Measurements from ENCODE around the gene SAMD8. TPM values are rescaled to one million over a fixed set of nuclear protein-coding genes. Genes with fewer than 3 reads are reported as not detected.

SAMD8 gene
- total and polyA plus RNA-seq, 10 of the 15 experiments (the other 5 are each of a cell fraction or from before 2014, with no cell fraction given), result 2.8 to 26.0 (median 9.3) TPM

DNA sequence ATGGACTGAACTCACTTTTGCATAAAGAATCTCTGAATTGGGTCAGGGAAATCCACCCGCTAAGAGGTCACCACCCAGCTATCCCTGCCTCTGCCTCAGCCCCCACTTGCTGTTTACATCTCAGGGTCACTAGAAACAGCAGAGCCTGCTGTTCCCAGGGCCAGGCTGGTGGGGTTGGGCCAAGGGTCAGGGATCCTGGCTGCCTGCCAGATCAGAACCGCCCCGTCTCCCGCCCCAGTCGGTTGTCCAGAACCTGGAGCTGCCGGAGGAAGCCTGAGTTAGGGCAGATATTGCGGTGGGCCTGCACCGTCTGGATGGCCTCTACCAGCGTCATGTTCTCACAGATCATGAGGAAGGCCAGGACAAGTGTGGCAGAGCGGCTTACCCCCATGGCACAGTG lies 17.0 kb upstream of the SAMD8 start (continued):
- TF ChIP-seq, protein P1, sequence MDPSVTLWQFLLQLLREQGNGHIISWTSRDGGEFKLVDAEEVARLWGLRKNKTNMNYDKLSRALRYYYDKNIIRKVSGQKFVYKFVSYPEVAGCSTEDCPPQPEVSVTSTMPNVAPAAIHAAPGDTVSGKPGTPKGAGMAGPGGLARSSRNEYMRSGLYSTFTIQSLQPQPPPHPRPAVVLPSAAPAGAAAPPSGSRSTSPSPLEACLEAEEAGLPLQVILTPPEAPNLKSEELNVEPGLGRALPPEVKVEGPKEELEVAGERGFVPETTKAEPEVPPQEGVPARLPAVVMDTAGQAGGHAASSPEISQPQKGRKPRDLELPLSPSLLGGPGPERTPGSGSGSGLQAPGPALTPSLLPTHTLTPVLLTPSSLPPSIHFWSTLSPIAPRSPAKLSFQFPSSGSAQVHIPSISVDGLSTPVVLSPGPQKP (IDR thresholded peaks at IDR 0.05; ENCODE audit: low read depth, low read length), result no peak

DNA sequence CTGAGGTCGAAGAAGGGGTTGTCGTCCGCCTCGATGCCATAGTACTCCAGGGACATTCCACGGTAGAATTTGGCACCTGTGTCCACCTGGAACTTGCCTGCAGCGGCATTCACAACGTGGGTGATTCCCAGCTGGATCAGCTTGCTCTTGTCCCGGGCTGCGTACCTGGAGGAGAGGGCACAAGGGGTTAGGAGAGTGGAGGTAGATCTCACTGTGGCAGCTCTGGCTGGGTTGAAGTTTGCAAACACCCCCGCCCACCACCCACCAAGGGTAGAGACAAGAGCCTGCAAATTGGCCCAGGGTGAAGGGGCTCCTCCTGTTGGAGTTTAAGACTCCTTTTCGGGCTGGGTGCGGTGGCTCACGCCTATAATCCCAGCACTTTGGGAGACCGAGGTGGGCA lies 15.8 kb upstream of the SAMD8 start:
- RAD21 ChIA-PET (ENCODE audit: unreplicated experiment), result interaction anchor here (1.4 kb wide), 1 partner anchor 356 kb away, joined by 3 read pairs; no protein-coding TSS in a partner anchor
- SMC1A ChIA-PET (ENCODE audit: uncharacterized antibody, unreplicated experiment), result interaction anchor here (0.8 to 1.5 kb wide), 4 partner anchors 11 to 851 kb away, joined by 4 to 5 read pairs (median 4); no protein-coding TSS in a partner anchor
- Histone ChIP-seq H3K4me3 (no peak overlapping the region), H3K79me2 (ENCODE audit: control insufficient read depth, insufficient read depth, low read length) (no peaks in the 10 kb centered on the region), H3K4me1 (ENCODE audit: control insufficient read depth, insufficient read depth, low read length) (no peaks in the 10 kb centered on the region), H4K20me1 (ENCODE audit: control insufficient read depth, insufficient read depth) (no peaks in the 10 kb centered on the region), H3K27ac (ENCODE audit: control insufficient read depth, insufficient read depth) (no peak overlapping the region), H2AFZ (ENCODE audit: control insufficient read depth, low read depth, low read length) (no peak overlapping the region), H3K4me2 (ENCODE audit: control insufficient read depth, insufficient read depth) (no peak overlapping the region), H3K9me3 (replicated peaks; ENCODE audit: control insufficient read depth, insufficient read depth, low read length) (no peaks in the 10 kb centered on the region), H3K9ac (ENCODE audit: control insufficient read depth, insufficient read depth, low read length) (no peak overlapping the region), H3K36me3 (ENCODE audit: control insufficient read depth in 2 of 2, insufficient read depth in 2 of 2, low read length in 1 of 2) (no peaks in the 10 kb centered on the region), H3K27me3 (replicated peaks in 1 of 2; ENCODE audit: control insufficient read depth in 2 of 2, insufficient read depth in 2 of 2, low read length in 1 of 2) (no peaks in the 10 kb centered on the region)
- WGBS (ENCODE audit: insufficient coverage, insufficient replicate concordance, low lambda C conversion rate, missing lambda C conversion rate), result 58% methylated on average over 14 of the region's 14 CpGs
- POLR2A ChIA-PET, result no interaction called here
- DNase-seq (ENCODE audit: low read depth, low spot score) (no peak), FAIRE-seq (no peak), ATAC-seq (no peak)
- TF ChIP-seq, protein P2, sequence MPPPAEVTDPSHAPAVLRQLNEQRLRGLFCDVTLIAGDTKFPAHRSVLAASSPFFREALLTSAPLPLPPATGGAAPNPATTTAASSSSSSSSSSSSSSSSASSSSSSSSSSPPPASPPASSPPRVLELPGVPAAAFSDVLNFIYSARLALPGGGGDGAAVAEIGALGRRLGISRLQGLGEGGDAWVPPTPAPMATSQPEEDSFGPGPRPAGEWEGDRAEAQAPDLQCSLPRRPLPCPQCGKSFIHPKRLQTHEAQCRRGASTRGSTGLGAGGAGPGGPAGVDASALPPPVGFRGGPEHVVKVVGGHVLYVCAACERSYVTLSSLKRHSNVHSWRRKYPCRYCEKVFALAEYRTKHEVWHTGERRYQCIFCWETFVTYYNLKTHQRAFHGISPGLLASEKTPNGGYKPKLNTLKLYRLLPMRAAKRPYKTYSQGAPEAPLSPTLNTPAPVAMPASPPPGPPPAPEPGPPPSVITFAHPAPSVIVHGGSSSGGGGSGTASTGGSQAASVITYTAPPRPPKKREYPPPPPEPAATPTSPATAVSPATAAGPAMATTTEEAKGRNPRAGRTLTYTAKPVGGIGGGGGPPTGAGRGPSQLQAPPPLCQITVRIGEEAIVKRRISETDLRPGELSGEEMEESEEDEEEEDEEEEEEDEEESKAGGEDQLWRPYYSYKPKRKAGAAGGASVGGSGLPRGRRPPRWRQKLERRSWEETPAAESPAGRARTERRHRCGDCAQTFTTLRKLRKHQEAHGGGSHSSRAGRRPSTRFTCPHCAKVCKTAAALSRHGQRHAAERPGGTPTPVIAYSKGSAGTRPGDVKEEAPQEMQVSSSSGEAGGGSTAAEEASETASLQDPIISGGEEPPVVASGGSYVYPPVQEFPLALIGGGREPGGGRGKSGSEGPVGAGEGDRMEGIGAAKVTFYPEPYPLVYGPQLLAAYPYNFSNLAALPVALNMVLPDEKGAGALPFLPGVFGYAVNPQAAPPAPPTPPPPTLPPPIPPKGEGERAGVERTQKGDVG (CRISPR knock-in tag; IDR thresholded peaks at IDR 0.05), result no peak
- TF ChIP-seq, protein P3, sequence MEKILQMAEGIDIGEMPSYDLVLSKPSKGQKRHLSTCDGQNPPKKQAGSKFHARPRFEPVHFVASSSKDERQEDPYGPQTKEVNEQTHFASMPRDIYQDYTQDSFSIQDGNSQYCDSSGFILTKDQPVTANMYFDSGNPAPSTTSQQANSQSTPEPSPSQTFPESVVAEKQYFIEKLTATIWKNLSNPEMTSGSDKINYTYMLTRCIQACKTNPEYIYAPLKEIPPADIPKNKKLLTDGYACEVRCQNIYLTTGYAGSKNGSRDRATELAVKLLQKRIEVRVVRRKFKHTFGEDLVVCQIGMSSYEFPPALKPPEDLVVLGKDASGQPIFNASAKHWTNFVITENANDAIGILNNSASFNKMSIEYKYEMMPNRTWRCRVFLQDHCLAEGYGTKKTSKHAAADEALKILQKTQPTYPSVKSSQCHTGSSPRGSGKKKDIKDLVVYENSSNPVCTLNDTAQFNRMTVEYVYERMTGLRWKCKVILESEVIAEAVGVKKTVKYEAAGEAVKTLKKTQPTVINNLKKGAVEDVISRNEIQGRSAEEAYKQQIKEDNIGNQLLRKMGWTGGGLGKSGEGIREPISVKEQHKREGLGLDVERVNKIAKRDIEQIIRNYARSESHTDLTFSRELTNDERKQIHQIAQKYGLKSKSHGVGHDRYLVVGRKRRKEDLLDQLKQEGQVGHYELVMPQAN (conservative IDR thresholded peaks at IDR 0.05), result no peak
- TF ChIP-seq, protein P4, sequence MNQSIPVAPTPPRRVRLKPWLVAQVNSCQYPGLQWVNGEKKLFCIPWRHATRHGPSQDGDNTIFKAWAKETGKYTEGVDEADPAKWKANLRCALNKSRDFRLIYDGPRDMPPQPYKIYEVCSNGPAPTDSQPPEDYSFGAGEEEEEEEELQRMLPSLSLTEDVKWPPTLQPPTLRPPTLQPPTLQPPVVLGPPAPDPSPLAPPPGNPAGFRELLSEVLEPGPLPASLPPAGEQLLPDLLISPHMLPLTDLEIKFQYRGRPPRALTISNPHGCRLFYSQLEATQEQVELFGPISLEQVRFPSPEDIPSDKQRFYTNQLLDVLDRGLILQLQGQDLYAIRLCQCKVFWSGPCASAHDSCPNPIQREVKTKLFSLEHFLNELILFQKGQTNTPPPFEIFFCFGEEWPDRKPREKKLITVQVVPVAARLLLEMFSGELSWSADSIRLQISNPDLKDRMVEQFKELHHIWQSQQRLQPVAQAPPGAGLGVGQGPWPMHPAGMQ (IDR thresholded peaks at IDR 0.05; ENCODE audit: borderline replicate concordance), result no peak
- no peak for TF ChIP-seq JUND (IDR thresholded peaks at IDR 0.05; ENCODE audit: low read depth, low read length)
- no peak for TF ChIP-seq CBFB (IDR thresholded peaks at IDR 0.05; ENCODE audit: low read depth)
- TF ChIP-seq MXI1 (IDR thresholded peaks at IDR 0.05; ENCODE audit: low read depth, low read length), result no peak
- no peak for TF ChIP-seq ZNF24 (IDR thresholded peaks at IDR 0.05)
- TF ChIP-seq RBBP5 (conservative IDR thresholded peaks at IDR 0.05), result no peak
- TF ChIP-seq SRF (IDR thresholded peaks at IDR 0.05; ENCODE audit: low read depth in 2 of 2, low read length in 2 of 2), result no peak
- TF ChIP-seq CBX5 (IDR thresholded peaks at IDR 0.05; ENCODE audit: low read depth), result no peak
- no peak for TF ChIP-seq MTA2 (IDR thresholded peaks at IDR 0.05; ENCODE audit: low read depth)
- TF ChIP-seq BCL11A (IDR thresholded peaks at IDR 0.05; ENCODE audit: low read depth, low read length), result no peak
- no peak for TF ChIP-seq BACH1 (IDR thresholded peaks at IDR 0.05; ENCODE audit: borderline replicate concordance)
- TF ChIP-seq RFX5 (IDR thresholded peaks at IDR 0.05; ENCODE audit: low read depth, low read length), result no peak
- TF ChIP-seq RAD51 (IDR thresholded peaks at IDR 0.05), result no peak
- intact Hi-C loops (cut with micrococcal nuclease; ENCODE audit: unreplicated experiment) (loop anchor here (10.0 kb wide), 1 partner anchor 971 kb away; no protein-coding TSS in a partner anchor), in situ Hi-C loops (cut with MboI) (no loop called here)
- no TSS peak for BruUV-seq (replicated peaks)
- CTCF ChIA-PET, result interaction anchor here (1.8 to 1.9 kb wide), 2 partner anchors 13 to 852 kb away, joined by 5 read pairs; a partner anchor contains a TSS

Measured in GM12878 (cell line).